SIG-M5 (cell line): ENCODE measurements around the gene ITPR2.
A peak's percentile ranks its signal among the peaks of the same experiment; 100 is the strongest.
"Not testable (repeated sequence)": the region's sequence is repeated elsewhere in the genome, so short reads cannot be mapped to it uniquely, and the experiment has no call there.

ENCODE experiments used
- DNase-seq: peaks from one replicate; lab custom pipeline; 2025; lab: John Stamatoyannopoulos, UW

ITPR2 gene

DNA sequence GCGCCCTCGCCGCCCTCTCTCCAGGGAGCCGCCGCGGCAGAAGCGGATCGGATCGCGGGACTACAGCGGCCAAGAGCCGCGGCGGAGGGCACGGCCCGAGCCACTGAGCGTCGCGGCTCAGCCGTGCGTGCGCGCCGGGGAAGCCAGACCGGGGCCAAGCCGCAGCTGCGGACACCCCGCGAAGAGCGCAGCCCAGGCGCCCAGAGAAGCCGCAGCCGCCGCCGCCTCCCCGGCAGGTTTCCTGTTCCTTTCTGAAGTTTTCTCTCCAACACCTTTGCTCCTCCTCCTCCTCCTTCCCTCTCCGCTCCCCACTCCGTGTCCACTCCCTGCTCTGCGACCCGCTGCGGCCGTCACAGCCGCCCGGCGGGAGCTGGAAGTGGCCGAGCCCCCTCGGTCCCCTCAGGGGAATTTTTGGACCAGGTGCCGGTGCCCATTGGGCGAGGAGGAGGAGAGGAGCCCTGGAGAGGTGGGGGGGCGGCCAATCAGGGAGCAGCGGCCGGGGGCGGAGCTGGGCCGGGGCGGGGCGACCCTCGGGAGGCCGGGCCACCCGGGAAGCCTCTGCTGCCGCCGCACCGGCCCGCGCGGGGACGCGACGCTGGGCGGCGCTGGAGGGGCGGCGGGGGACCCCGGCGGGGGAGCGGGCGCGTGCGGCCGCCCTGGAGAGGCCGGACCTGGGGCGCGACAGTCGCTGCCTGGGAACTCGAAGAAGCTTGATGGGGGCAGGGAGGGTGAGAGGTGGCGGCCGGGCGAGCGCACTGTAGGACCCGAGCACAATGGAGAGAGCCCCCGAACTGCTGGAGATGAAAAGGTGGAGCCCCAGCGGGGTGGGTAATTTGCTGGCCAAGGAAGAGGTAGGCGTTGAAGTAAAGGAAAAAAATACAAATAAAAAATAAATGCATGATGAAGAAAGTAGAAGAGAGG, at the start of gene ITPR2:
Gene ITPR2 (minus strand): TSS at position 373 of the 921 bp plus-strand sequence. CDS start 413 bp downstream, outside the sequence.
- DNase-seq = no peak

GRCh38 chr12:26880625-26881024, 47.6 kb upstream of the ITPR2 start:
- DNase-seq = no peak

DNA sequence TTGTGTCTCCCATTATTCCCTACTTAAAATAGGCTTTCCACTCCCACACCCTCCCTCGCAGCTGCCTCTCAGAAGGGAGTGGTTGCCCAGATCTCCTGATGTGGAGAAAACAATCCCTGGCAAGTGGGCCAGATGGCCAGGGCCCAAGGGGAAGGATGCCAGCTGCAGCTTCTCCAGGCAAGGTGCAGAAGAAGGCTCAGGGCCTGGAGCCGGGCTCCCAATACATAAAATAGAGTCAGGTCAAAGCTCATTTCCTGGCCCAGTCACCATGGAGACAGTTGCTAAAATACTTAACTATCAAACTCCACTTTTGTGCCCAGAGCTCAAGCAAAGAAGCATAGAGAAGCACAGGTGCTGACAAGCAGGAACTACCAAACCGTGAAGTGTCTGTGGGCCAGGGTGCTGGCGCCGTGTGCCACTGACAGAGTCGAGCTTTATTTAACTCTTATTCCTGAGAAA, 45.7 kb upstream of the ITPR2 start:
- DNase-seq = no peak

DNA sequence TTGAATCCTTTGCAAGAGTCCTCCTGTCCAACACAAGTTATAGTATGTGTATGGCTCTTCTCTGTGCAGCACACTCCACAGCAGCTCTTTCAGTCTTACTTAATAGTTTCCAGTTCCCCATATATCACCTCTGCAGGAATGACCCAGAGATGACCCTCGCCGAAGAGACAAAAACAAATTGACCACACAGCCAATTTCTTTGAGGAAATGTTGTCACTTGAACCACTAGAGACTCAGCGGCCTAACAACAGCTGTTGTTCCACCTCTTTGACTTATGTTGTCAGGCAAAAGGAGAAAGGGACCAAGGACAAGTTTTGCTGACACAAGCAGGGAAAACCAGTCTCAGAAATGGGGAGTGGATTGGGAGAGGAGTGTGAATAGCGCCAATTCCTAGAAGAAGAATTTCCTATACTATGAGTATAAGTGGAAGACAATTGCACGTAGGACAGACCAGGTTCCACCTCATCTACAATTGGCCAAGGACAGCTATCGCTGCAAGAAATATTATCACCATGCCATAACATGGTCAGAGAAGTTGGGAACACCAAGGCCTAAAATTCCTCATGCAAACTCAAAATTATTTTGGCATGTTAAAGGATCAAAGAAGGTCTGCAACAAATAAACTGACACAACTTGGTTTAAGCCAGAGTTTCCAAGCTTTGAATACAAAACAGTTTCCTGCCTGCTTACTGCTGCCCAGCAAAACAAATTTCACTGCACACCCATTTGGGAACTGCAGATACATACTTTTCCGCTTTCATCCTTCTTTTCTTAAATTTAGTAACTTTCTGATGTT, 41.7 kb upstream of the ITPR2 start:
- DNase-seq = peak; percentile 27

- DNase-seq = no peak
These were observed 39.6 kb upstream of the ITPR2 start for GRCh38 chr12:26872625-26873024.

GRCh38 chr12:26871985-26872384, 39.0 kb upstream of the ITPR2 start:
- no peak for DNase-seq

GRCh38 chr12:26870491-26871419, 37.8 kb upstream of the ITPR2 start:
- no peak for DNase-seq

- DNase-seq = no peak
These were observed 37.0 kb upstream of the ITPR2 start for GRCh38 chr12:26869908-26870459.

DNA sequence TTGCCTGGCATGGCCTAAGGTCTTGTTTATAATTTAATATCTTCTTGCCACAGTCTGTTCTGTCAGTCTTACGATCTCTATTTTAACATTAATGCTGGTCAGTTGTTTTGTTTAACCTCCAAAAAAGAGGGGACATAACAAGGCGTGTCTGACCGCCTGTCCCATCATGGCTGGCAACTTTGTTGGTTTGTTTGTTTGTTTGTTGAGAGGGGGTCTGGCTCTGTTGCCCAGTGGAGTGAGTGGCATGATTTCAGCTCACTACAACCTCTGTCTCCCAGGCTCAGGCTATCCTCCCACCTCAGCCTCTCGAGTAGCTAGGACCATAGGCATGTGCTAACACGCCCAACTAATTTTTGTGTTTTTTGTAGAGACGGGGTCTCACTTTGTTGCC, 36.1 kb upstream of the ITPR2 start:
- DNase-seq = no peak

DNA sequence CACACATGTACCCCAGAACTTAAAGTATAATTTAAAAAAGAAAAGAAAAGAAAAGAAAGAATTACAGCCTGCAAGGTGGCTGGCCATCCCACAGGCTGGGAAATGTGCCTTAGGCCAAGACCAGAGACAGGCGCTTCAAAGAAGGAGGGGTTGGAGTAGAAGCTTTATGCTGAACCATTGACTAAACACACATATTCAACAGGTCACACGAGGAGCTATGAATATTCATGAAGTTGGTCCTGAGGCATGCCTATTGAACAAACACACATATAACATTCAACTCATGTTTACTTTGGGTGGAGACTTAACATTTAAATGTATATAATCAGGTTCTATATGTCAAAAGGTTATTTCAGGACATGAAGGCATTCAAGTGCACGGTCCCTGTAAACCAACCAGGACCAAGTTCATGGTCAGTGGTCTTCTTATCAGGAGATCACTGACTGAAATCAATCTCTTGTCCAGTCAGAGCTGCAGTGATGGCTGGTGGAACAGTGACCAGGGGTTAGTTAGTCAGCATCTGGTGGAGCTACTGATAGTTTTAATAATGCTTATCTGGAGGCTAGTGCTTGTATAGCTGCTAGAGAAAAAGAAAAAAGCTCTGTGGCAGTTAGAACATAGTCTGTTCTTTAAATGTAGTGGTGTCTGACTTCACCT, 35.6 kb upstream of the ITPR2 start:
- no peak for DNase-seq

DNA sequence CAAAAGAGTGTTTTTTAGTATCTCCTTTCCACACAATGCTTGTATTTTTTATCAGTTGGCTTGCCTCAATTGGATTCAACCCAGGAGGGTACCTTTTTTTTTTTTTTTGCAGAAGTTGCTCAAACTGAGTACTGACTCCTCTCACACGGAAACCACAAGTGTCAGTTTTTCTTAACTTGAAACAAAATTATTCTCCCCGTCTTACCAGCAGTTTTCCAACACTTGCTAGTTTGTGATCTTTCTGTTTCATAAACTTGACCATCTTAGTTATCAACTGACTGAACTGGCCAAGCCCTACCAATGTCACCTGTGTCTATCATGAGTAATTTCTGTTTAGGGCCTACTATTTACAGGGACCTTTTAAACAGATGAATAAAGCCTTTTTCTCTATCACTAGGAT, 34.1 kb upstream of the ITPR2 start:
- no peak for DNase-seq

- DNase-seq = no peak
These were observed 30.5 kb upstream of the ITPR2 start for GRCh38 chr12:26863515-26863914.

DNA sequence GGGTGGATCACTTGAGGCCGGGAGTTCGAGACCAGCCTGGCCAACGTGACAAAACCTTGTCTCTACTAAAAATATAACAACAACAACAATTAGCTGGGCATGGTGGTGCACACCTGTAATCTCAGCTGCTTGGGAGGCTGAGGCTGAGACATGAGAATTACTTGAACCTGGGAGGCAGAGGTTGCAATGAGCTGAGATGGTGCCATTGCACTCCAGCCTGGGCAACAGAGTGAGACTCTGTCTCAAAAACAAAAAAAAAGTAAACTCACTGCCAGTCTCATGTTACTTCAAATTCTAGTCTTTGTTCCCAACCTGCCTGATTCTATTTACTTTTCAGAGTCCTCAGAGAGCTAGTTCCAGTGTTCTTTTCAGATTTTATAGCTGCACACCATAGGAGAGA, 29.8 kb upstream of the ITPR2 start:
- DNase-seq = not testable (repeated sequence)

- DNase-seq = no peak
These were observed 28.7 kb upstream of the ITPR2 start for GRCh38 chr12:26861690-26862089.

DNA sequence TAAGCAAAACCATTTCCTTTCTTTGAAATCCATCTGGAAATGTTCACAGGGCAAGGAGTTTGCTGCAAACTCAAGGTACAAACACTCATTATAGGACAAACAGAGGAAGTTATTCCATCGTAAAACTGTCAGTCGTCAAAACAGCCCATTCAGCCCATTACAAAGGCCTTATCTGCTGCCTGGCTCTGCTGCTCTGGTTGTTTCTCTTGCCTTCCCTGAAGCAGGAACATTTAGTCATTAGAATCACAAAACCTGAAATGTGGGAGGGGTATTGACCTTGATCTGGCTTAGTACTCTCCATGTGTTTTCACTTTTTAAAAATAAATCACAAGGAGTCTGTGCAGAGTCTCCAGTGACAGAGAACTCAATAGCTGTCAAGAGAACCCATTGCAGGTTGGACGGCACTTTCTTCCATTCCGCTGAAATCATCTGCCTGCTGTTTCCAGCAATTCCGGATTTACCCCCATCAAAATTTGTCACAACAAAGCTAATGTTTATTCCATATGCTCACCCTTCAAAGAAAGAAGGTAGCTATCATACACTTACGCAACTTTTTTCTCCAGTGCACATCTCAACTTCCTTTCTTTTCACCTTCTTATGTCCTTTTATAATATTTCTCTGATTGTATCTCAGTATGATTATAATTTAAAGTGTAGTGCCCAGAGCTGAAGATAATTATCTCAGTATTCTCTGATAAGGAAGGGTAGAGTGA, 24.6 kb upstream of the ITPR2 start:
- DNase-seq = no peak

GRCh38 chr12:26855337-26855736, 22.3 kb upstream of the ITPR2 start:
- no peak for DNase-seq

DNA sequence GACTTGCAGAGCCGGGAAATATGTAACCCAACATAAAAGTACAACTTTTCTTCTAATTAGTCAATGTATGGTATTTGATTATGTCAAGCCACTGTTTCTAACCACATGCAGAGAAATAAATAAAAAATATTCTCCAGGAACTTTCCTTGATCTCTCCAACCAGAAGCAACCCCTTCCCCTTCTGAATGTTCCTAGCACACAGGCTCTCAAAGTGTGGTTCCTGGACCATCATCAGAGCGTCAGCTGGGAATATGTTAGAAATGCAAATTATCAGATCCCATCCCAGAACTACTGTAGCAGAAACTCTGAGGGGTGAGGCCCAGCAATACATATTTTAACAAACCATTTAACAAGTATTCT, 21.0 kb upstream of the ITPR2 start:
- no peak for DNase-seq

DNA sequence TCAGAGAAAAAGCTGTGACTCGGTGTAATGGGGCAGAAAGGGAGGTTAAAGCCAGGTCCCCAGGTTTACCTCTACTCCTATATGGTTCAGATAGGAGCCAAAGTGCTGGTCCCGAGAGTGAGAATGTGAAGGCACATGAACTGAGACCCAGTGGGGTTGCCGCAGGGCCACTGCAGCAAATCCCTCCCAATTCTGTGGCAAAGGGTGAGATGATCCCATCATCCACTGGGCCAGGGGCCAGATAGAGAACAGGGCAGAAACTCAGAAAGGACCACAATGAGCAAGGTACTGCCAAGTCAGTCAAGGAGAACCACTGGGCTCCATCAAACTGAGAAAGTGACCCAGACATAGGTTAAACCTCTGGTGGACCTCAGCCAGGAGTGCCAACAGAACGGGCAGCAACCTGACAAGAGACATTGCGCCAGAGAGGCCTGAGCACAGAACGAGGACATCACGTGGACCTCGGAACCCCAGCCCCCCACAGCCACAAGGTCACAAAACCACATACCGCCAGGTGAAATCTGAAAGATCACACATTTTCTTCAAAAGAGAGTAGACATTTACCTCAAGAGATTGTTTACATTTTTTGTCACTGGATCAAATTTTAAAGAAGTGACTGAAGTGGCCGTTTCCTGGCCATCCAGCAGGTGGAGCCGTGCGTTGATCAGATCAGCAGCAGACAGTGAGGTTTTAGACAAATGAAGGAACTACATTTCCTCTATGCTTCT, 20.5 kb upstream of the ITPR2 start:
- no peak for DNase-seq

DNA sequence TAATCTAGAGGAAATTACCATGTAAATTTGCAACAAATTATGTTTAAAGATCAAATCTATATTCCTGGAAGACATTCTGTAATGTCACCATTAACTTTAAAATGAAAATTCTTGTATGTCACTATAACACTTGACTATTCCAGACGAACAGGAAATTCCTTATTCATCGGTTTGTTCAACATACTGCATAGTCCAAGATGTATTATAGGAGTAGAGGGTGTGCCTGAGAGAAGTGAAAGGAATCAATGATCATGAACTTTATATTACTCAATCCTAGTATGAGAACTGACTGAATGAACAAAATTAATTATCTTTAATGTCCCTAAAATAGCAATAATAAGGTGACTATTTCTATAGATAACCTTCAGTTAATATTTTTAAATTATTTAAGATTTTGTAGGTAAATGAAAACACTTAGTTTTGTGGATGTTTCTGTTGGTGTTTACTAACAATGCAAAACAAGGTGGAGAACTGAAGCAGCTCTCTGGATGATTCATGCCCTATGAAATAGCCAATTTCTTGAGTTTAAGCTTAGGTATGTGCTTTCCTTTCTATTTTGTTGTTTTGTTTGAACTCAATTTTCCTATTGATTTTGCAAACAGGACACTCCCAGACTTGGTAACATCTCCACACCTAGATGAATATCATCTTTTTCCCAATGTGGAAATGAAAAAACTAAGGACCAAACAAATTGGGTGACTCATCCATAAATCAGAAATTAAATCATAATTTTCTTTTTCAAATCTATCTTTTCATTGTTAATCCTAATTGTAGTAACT, 18.2 kb upstream of the ITPR2 start:
- DNase-seq = no peak
